ENCODE measurements around the gene PDGFA.

Gene PDGFA

GRCh38 chr7:536231-536630 lies 16.6 kb upstream of the PDGFA start:
- no peak for DNase-seq (ENCODE audit: low spot score)

GRCh38 chr7:534959-535358 lies 15.3 kb upstream of the PDGFA start:
- no peak for DNase-seq (ENCODE audit: low spot score)

GRCh38 chr7:534075-534474 lies 14.4 kb upstream of the PDGFA start:
- no peak for DNase-seq (ENCODE audit: low spot score)

- DNase-seq (ENCODE audit: low spot score): no peak
Measured at GRCh38 chr7:533266-533665, 13.6 kb upstream of the PDGFA start.

GRCh38 chr7:532379-533143 lies 12.9 kb upstream of the PDGFA start:
- DNase-seq (ENCODE audit: low spot score): no peak

GRCh38 chr7:531777-532176 lies 12.1 kb upstream of the PDGFA start:
- no peak for DNase-seq (ENCODE audit: low spot score)

GRCh38 chr7:528451-528850 lies 8.8 kb upstream of the PDGFA start:
- no peak for DNase-seq (ENCODE audit: low spot score)

GRCh38 chr7:527723-528122 lies 8.1 kb upstream of the PDGFA start:
- DNase-seq (ENCODE audit: low spot score): no peak

- no peak for DNase-seq (ENCODE audit: low spot score)
Measured at GRCh38 chr7:526460-527034, 6.9 kb upstream of the PDGFA start.

- peak; percentile 22 for DNase-seq (ENCODE audit: low spot score)
Measured at GRCh38 chr7:525740-526139, 6.1 kb upstream of the PDGFA start.

- DNase-seq (ENCODE audit: low spot score): no peak
Measured at GRCh38 chr7:524800-525199, 5.2 kb upstream of the PDGFA start.

- no peak for DNase-seq (ENCODE audit: low spot score)
Measured at GRCh38 chr7:523347-524336, 4.0 kb upstream of the PDGFA start.

- DNase-seq (ENCODE audit: low spot score): no peak
Measured at GRCh38 chr7:522951-523314, 3.3 kb upstream of the PDGFA start.

- peak; percentile 27 for DNase-seq (ENCODE audit: low spot score)
Measured at GRCh38 chr7:522071-522950, 2.7 kb upstream of the PDGFA start.

- peak; percentile 53 for DNase-seq (ENCODE audit: low spot score)
Measured at GRCh38 chr7:521221-522070, 1.8 kb upstream of the PDGFA start.

GRCh38 chr7:520503-521161 lies 986 bp upstream of the PDGFA start:
- no peak for DNase-seq (ENCODE audit: low spot score)

GRCh38 chr7:518630-519483 lies 789 bp downstream of the PDGFA start:
- peak; percentile 54 for DNase-seq (ENCODE audit: low spot score)

- DNase-seq (ENCODE audit: low spot score): peak; percentile 46
Measured at GRCh38 chr7:517774-518629, 1.6 kb downstream of the PDGFA start.

Measured in AG08395 (cell line).